Smooth muscle cell (in vitro differentiated cells): ENCODE measurements around the gene STX8. TPM values are rescaled to one million over a fixed set of nuclear protein-coding genes. Genes with fewer than 3 reads are reported as not detected.

Experiments used
- DNase-seq: peaks from one replicate; lab custom pipeline; 2025; ENCODE audit not compliant: unreplicated experiment; lab: John Stamatoyannopoulos, UW
- H2AFZ ChIP-seq: fragments of 200-600 bp; sonication (generic); 2 replicates; pipeline ENCODE4 v1.6.0; 2016; ENCODE audit warnings: antibody characterized with exemption, low read depth, mild to moderate bottlenecking
- H3F3A ChIP-seq: fragments of 200-600 bp; sonication (generic); 2 replicates; pipeline ENCODE4 v1.6.0; 2017; ENCODE audit warnings: antibody characterized with exemption, low read depth
- H3K27ac ChIP-seq: fragments of 200-600 bp; sonication (generic); 2 replicates; pipeline ENCODE4 v1.5.1; 2016; ENCODE audit warnings: low read depth, mild to moderate bottlenecking
- H3K27me3 ChIP-seq: fragments of 200-600 bp; sonication (generic); 2 replicates; pipeline ENCODE4 v1.6.1; 2016; ENCODE audit warnings: low read depth, mild to moderate bottlenecking
- H3K36me3 ChIP-seq: fragments of 200-600 bp; sonication (generic); 2 replicates; pipeline ENCODE4 v1.5.1; 2016; ENCODE audit warnings: low read depth
- H3K4me1 ChIP-seq: fragments of 200-600 bp; sonication (generic); 2 replicates; pipeline ENCODE4 v1.5.1; 2016; ENCODE audit warnings: low read depth
- H3K4me2 ChIP-seq: fragments of 200-600 bp; sonication (generic); 2 replicates; pipeline ENCODE4 v1.6.0; 2016; ENCODE audit warnings: mild to moderate bottlenecking
- H3K4me3 ChIP-seq: fragments of 200-600 bp; sonication (generic); 2 replicates; pipeline ENCODE4 v1.5.1; 2016; ENCODE audit warnings: mild to moderate bottlenecking
- H3K79me2 ChIP-seq: fragments of 200-600 bp; sonication (generic); 2 replicates; pipeline ENCODE4 v1.6.0; 2016; ENCODE audit warnings: low read depth, mild to moderate bottlenecking
- H3K9ac ChIP-seq: fragments of 200-600 bp; sonication (generic); 2 replicates; pipeline ENCODE4 v1.6.0; 2016; ENCODE audit warnings: low read depth
- H3K9me3 ChIP-seq: fragments of 200-600 bp; sonication (generic); replicated peaks from 2 replicates; pipeline ENCODE4 v1.5.1; 2016; ENCODE audit warnings: low read depth
- H4K20me1 ChIP-seq: fragments of 200-600 bp; sonication (generic); 2 replicates; pipeline ENCODE4 v1.6.0; 2016; ENCODE audit warnings: low read depth
- CTCF ChIP-seq: fragments of 200-600 bp; sonication (generic); IDR thresholded peaks from 2 replicates; pipeline ENCODE4 v1.5.1; 2017; ENCODE audit warnings: borderline replicate concordance, mild to moderate bottlenecking, antibody characterized with exemption; ENCODE audit not compliant: insufficient read depth, poor library complexity, severe bottlenecking
- WGBS: methylation state at CpG from one replicate; pipeline ENCODE4 v1.1.7; 2016; ENCODE audit warnings: low lambda C conversion rate; 5-methylcytosine and 5-hydroxymethylcytosine counted together
- polyA plus RNA-seq: library from polyadenylated mRNA; unstranded; fragments of >200 nt; fragmentation: Nextera tagmentation; extraction: Ambion mirVana; gene quantifications from 2 replicates; pipeline ENCODE4 v1.2.1, GENCODE V29; 2016
- total RNA-seq: library from RNA; depleted of rRNA; stranded (reverse); fragments of >200 nt; gene quantifications from 2 replicates; pipeline ENCODE4 v1.2.3, GENCODE V29; 2014

Gene STX8
- total and polyA plus RNA-seq, 2 experiments from 2014 or later = 63.8 to 88.5 TPM

DNA sequence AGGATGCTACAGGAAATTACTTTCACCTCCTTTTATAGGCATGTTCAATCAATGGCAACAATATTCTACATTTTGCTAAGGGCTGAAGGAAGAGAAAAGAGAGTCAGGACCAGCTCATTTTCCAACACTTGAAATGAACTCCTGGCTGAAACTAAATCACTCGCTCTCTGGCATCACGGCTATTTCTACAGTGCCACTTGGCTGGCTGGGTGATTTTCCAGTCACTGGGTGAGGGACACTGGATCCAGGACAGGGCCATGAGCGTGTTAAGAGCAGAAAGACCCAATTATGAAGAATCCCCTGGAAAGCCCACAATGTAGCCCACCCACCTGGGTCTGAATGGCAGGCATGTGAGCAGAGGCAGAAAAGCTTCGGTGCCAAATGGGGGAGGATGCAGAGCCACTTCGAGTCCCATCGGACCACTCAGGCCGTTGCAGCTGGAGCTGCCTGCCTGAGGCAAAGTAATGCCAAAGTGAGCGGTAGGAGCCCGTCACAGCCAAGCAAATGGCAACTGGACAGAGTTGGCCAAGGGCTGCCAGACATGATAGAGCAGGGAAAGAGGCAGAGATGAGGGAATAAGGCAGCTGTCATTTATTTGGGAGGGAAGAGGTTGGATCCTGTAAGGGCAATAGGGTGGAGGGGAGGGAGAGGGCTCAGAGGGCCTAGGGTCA is 246.2 kb downstream of the STX8 start:
- H3K4me1 ChIP-seq = peaks cover 33% of the 10 kb centered on the region
- H3K27me3 ChIP-seq = no peaks in the 10 kb centered on the region
- H4K20me1 ChIP-seq = peaks cover 9% of the 10 kb centered on the region
- no peak for DNase-seq
- H3K36me3 ChIP-seq = no peaks in the 10 kb centered on the region
- no peak overlapping the region for H3K27ac ChIP-seq
- TF ChIP-seq CTCF = no peak
- H3K4me2 ChIP-seq = no peak overlapping the region
- H2AFZ ChIP-seq = no peak overlapping the region
- no peaks in the 10 kb centered on the region for H3F3A ChIP-seq
- 90% methylated on average over 9 of the region's 9 CpGs for WGBS
- no peak overlapping the region for H3K9ac ChIP-seq
- H3K4me3 ChIP-seq = no peak overlapping the region
- H3K9me3 ChIP-seq = no peaks in the 10 kb centered on the region
- no peaks in the 10 kb centered on the region for H3K79me2 ChIP-seq

- Histone ChIP-seq H3K36me3 (no peaks in the 10 kb centered on the region), H3K9ac (no peak overlapping the region), H3K79me2 (no peaks in the 10 kb centered on the region), H4K20me1 (peaks cover 6% of the 10 kb centered on the region), H3K9me3 (no peaks in the 10 kb centered on the region), H2AFZ (no peak overlapping the region), H3F3A (no peaks in the 10 kb centered on the region), H3K27me3 (no peaks in the 10 kb centered on the region), H3K4me3 (no peak overlapping the region), H3K4me1 (peaks cover 19% of the 10 kb centered on the region), H3K4me2 (no peak overlapping the region), H3K27ac (no peak overlapping the region)
- 97% methylated on average over 4 of the region's 4 CpGs for WGBS
- no peak for TF ChIP-seq CTCF
- DNase-seq = no peak
Observed at GRCh38 chr17:9324864-9325263, 250.8 kb downstream of the STX8 start.

DNA sequence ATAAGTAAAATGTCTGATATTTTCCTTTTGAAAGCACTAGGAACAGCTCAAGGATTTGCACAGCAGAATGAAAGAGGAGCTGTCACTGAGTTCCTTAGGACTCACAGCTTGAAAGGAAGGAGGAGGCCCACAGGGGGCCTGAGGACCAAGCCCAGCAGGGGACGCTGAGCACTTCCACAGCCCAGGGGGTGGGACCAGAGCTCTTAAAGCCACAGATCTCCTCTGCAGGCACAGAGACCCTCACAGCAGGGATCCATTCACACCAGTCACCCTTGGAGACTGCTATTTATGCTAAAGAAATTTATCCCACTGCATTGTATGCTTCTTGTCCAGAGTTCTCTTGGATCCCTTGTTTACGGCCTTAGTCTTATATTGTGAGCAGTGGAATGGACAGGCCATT is 253.3 kb downstream of the STX8 start:
- H3K4me3 ChIP-seq = no peak overlapping the region
- peaks cover 7% of the 10 kb centered on the region for H3K9me3 ChIP-seq
- 60% methylated on average over 2 of the region's 2 CpGs for WGBS
- H3F3A ChIP-seq = no peaks in the 10 kb centered on the region
- H3K9ac ChIP-seq = no peak overlapping the region
- peaks cover 10% of the 10 kb centered on the region for H3K4me1 ChIP-seq
- no peak for TF ChIP-seq CTCF
- H3K36me3 ChIP-seq = peaks cover 5% of the 10 kb centered on the region
- H3K79me2 ChIP-seq = no peaks in the 10 kb centered on the region
- no peak overlapping the region for H2AFZ ChIP-seq
- no peak overlapping the region for H3K4me2 ChIP-seq
- no peaks in the 10 kb centered on the region for H4K20me1 ChIP-seq
- H3K27me3 ChIP-seq = no peaks in the 10 kb centered on the region
- DNase-seq = no peak
- no peak overlapping the region for H3K27ac ChIP-seq

- no peaks in the 10 kb centered on the region for H3F3A ChIP-seq
- no peaks in the 10 kb centered on the region for H4K20me1 ChIP-seq
- WGBS = 93% methylated on average over 5 of the region's 5 CpGs
- H3K27ac ChIP-seq = no peak overlapping the region
- H3K79me2 ChIP-seq = no peaks in the 10 kb centered on the region
- H3K9ac ChIP-seq = no peak overlapping the region
- H3K4me2 ChIP-seq = no peak overlapping the region
- H3K27me3 ChIP-seq = no peaks in the 10 kb centered on the region
- peaks cover 5% of the 10 kb centered on the region for H3K36me3 ChIP-seq
- H2AFZ ChIP-seq = no peak overlapping the region
- peaks cover 10% of the 10 kb centered on the region for H3K4me1 ChIP-seq
- peaks cover 7% of the 10 kb centered on the region for H3K9me3 ChIP-seq
- no peak overlapping the region for H3K4me3 ChIP-seq
- TF ChIP-seq CTCF = no peak
- DNase-seq = no peak
Observed at GRCh38 chr17:9321890-9322289, 253.7 kb downstream of the STX8 start.
